ENCODE measurements around the gene SQSTM1.
A peak's percentile ranks its signal among the peaks of the same experiment; 100 is the strongest.

SQSTM1 gene

GRCh38 chr5:179805070-179805528 is 15.6 kb upstream of the SQSTM1 start:
- TF ChIP-seq CTCF (IDR thresholded peaks at IDR 0.05; ENCODE audit: low read depth, low read length, missing control alignments) = no peak
- no peak for DNase-seq (ENCODE audit: low read depth)
- in situ Hi-C loops (cut with HindIII; ENCODE audit: low sequenced_read_pairs) = no loop called here
- peak overlapping the region; percentile 72 for H3K4me3 ChIP-seq (ENCODE audit: low read depth, low read length)

DNA sequence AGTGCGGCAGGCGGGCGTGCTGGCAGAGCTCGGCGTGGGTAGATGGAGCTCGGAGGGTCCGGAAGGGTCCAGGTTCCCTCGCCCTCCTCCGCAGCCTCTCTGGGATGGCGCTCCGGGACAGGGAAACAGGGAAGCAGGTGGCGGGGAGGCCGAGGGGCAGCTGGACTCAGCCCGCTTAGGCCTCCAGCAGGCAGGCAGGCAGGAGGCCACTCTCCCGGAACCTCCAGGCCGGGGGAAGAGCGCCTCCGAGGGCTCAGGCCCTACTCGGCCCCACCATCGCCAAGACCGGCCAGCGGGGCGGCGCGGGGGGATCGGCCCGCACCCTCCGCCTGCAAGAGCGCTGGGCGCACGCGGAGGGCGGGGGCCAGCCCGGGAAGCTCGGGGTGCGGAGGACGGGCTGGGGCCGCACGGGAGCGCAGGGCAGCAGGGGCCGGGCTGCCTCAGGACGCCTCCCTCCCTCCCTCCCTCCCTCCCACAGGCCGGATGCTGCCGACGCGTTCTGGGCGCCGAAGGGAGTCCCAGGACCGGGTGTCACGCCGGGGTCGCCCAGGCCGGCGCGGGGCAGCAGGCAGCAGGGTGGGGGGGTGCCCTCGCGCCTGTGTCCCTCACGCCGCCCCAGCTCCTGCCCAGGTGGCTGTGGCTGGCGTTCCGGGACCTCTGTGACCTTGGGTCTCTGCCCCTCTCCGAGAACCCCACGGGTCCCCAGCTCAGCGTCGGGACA is 15.0 kb upstream of the SQSTM1 start:
- in situ Hi-C loops (cut with HindIII; ENCODE audit: low sequenced_read_pairs) = no loop called here
- no peak for DNase-seq (ENCODE audit: low read depth)

DNA sequence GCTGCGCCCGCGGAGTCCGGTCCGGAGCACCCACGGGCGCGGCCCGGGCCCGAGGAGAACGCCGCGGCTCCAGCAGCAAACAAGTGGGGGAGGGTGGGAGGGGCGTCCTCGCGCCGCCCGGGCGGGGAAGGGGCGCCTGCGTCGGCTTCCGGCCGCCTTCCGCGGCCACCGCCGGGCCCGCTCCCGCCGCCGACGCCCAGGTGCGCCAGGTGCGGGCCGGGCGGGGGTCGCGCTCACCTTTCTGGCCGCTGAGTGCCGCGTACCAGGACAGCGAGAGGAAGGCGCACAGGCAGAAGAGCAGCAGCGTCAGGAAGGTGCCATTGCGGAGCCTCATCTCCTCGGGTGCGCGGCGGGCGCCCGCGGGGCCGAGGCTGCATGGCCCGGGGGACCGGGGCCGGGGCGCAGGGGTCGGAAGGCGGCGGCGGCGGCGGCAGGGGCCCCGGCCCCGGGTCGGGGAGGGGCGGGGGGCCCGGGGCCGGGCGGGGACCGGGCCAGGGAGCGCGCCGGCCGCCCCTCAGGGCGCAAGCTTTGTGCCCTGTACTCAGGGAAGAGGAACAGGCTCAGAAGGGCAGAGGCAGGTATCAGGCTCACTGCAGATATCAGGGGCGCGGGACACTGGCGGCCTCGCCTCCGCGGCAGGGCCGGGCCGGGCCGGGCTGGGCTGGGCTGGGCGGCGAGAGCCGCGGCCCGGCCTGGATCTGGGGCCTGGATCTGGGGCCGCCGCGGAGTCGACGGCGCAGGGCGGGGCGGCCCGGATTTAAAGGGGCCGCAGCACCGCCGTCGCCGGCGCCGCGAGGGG is 14.3 kb upstream of the SQSTM1 start, which contains the start of gene MGAT4B:
MGAT4B (minus strand) TSS at position 617 of the 799 bp plus-strand sequence; CDS start at position 334, 283 bp downstream.
- no peak for TF ChIP-seq CTCF (IDR thresholded peaks at IDR 0.05; ENCODE audit: low read depth, low read length, missing control alignments)
- peak within 1 kb of the TSS; percentile 72 for H3K4me3 ChIP-seq (ENCODE audit: low read depth, low read length)
- in situ Hi-C loops (cut with HindIII; ENCODE audit: low sequenced_read_pairs) = no loop called here
- no peak for DNase-seq (ENCODE audit: low read depth)

More for the DNA sequence above, 15.0 kb upstream of the SQSTM1 start:
- no peak for TF ChIP-seq CTCF (IDR thresholded peaks at IDR 0.05; ENCODE audit: low read depth, low read length, missing control alignments)
- peak overlapping the region; percentile 72 for H3K4me3 ChIP-seq (ENCODE audit: low read depth, low read length)

- no peak for TF ChIP-seq CTCF (IDR thresholded peaks at IDR 0.05; ENCODE audit: low read depth, low read length, missing control alignments)
- no peak for DNase-seq (ENCODE audit: low read depth)
- in situ Hi-C loops (cut with HindIII; ENCODE audit: low sequenced_read_pairs) = no loop called here
- no peak overlapping the region for H3K4me3 ChIP-seq (ENCODE audit: low read depth, low read length)
These were observed 8.4 kb upstream of the SQSTM1 start for GRCh38 chr5:179812135-179812825.

- no peak for DNase-seq (ENCODE audit: low read depth)
- TF ChIP-seq CTCF (IDR thresholded peaks at IDR 0.05; ENCODE audit: low read depth, low read length, missing control alignments) = no peak
- H3K4me3 ChIP-seq (ENCODE audit: low read depth, low read length) = no peak overlapping the region
- in situ Hi-C loops (cut with HindIII; ENCODE audit: low sequenced_read_pairs) = no loop called here
These were observed 7.6 kb upstream of the SQSTM1 start for GRCh38 chr5:179812997-179813607.

- in situ Hi-C loops (cut with HindIII; ENCODE audit: low sequenced_read_pairs) = no loop called here
- H3K4me3 ChIP-seq (ENCODE audit: low read depth, low read length) = no peak overlapping the region
- no peak for TF ChIP-seq CTCF (IDR thresholded peaks at IDR 0.05; ENCODE audit: low read depth, low read length, missing control alignments)
- no peak for DNase-seq (ENCODE audit: low read depth)
These were observed 6.6 kb upstream of the SQSTM1 start for GRCh38 chr5:179814090-179814489.

All from astrocyte of the cerebellum (primary cell).